Ascending aorta (tissue), 2 donors: ENCODE measurements around the gene JPH3. TPM values are rescaled to one million over a fixed set of nuclear protein-coding genes. Genes with fewer than 3 reads are reported as not detected.

ENCODE experiments used
- DNase-seq, 2 donors: peaks; one replicate each; pipeline ENCODE4 v3.0.0-alpha.2; 2019; ENCODE audit warnings: low spot score in 2 of 2
- H3K27ac ChIP-seq, 2 donors: fragments of 200-600 bp; sonication (generic); one replicate each; pipeline ENCODE4 v1.5.1; 2016 to 2017; ENCODE audit warnings: mild to moderate bottlenecking in 1 of 2
- H3K27me3 ChIP-seq: fragments of 200-600 bp; sonication (generic); one replicate; pipeline ENCODE4 v1.5.1; 2017
- H3K36me3 ChIP-seq, 2 donors: fragments of 200-600 bp; sonication (generic); one replicate each; pipeline ENCODE4 v1.5.1; 2016
- H3K4me1 ChIP-seq, 2 donors: fragments of 200-600 bp; sonication (generic); one replicate each; pipeline ENCODE4 v1.5.1; 2016 to 2017; ENCODE audit warnings: mild to moderate bottlenecking in 1 of 2
- H3K4me3 ChIP-seq, 2 donors: fragments of 200-600 bp; sonication (generic); one replicate each; pipeline ENCODE4 v1.5.1; 2016 to 2017; ENCODE audit warnings: mild to moderate bottlenecking in 1 of 2
- H3K9me3 ChIP-seq, 2 donors: fragments of 200-600 bp; sonication (generic); one replicate each; pipeline ENCODE4 v1.5.1; 2016
- intact Hi-C: fragments of 100-400 bp; cut with DNase I; formaldehyde crosslinking; loops from one replicate; pipeline ENCODE4 v1.15.1; 2023
- total RNA-seq: library from RNA; depleted of rRNA; stranded (reverse); fragments of >200 nt; gene quantifications from one replicate; pipeline ENCODE4 v1.1.0, GENCODE V29; 2016
- TF ChIP-seq, protein P1 (sequence below), 3 experiments: fragments of 200-600 bp in 2 of 3; fragments of 450-650 bp in 1 of 3; sonication (generic) in 2 of 3; IDR thresholded peaks; one replicate each; pipeline ENCODE4 v1.5.1; 2016 to 2019; ENCODE audit warnings: antibody characterized with exemption in 3 of 3, mild to moderate bottlenecking in 1 of 3, moderate library complexity in 1 of 3

The JPH3 gene
- total RNA-seq, 1 donor from 2014 or later = not detected

DNA sequence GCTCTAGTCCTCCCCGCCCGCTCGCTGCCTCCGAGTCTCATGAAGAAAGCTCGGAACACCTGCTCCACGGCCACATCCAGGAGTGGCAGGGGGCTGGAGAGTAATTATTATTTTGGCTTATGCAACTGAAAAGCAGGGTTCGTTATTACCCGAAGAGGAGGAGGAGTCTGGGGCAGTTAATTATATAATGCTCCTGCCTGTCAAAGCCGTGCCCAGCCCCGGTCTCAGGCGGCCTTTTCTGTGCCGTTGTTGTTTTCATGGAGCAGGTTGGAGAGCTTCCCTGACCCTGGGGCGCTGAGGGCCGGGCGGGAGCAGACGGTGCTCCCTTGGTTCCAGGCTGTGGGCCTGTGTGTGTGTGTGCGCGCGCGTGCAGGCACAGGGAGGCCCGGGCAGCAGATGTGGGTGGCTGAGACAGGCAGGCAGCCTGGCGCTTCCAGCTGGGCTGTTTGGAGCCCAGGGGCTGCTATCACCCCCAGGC lies 2.4 kb downstream of the JPH3 start:
- DNase-seq = no peak
- peaks cover 0 to 4% of the 10 kb centered on the region in 2 donors for H3K4me1 ChIP-seq
- no peaks in the 10 kb centered on the region for H3K36me3 ChIP-seq
- H3K27me3 ChIP-seq = peaks cover 22% of the 10 kb centered on the region
- intact Hi-C loops = no loop called here
- no peak overlapping the region for H3K27ac ChIP-seq
- H3K4me3 ChIP-seq = no peak overlapping the region
- TF ChIP-seq, protein P1, sequence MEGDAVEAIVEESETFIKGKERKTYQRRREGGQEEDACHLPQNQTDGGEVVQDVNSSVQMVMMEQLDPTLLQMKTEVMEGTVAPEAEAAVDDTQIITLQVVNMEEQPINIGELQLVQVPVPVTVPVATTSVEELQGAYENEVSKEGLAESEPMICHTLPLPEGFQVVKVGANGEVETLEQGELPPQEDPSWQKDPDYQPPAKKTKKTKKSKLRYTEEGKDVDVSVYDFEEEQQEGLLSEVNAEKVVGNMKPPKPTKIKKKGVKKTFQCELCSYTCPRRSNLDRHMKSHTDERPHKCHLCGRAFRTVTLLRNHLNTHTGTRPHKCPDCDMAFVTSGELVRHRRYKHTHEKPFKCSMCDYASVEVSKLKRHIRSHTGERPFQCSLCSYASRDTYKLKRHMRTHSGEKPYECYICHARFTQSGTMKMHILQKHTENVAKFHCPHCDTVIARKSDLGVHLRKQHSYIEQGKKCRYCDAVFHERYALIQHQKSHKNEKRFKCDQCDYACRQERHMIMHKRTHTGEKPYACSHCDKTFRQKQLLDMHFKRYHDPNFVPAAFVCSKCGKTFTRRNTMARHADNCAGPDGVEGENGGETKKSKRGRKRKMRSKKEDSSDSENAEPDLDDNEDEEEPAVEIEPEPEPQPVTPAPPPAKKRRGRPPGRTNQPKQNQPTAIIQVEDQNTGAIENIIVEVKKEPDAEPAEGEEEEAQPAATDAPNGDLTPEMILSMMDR (IDR thresholded peaks at IDR 0.05) = no peak
- H3K9me3 ChIP-seq = no peaks in the 10 kb centered on the region

DNA sequence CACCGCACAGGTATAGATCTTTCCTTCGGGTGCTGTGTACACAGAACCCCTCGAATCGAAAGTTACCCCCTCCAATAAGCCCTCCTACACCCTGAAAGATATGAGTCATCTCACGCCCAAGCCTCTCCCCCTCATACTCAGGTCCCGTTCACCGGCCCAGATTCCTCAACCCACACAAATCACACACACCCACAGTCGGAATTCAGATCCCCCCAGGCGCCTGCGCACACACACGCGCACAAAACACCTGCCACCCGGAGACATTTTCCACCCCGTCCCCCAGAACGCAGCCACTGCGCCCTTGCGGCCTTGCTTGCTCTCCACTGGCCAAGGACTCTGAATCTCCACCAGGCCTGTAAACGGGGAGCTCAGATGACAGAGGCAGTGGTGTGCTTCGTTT lies 4.9 kb downstream of the JPH3 start:
- H3K36me3 ChIP-seq = no peaks in the 10 kb centered on the region
- no peaks in the 10 kb centered on the region for H3K9me3 ChIP-seq
- DNase-seq = no peak
- H3K4me1 ChIP-seq = peaks cover 0 to 4% of the 10 kb centered on the region in 2 donors
- TF ChIP-seq, protein P1 (IDR thresholded peaks at IDR 0.05) = no peak
- H3K27me3 ChIP-seq = peaks cover 22% of the 10 kb centered on the region
- no peak overlapping the region for H3K4me3 ChIP-seq
- no peak overlapping the region for H3K27ac ChIP-seq
- intact Hi-C loops = no loop called here

DNA sequence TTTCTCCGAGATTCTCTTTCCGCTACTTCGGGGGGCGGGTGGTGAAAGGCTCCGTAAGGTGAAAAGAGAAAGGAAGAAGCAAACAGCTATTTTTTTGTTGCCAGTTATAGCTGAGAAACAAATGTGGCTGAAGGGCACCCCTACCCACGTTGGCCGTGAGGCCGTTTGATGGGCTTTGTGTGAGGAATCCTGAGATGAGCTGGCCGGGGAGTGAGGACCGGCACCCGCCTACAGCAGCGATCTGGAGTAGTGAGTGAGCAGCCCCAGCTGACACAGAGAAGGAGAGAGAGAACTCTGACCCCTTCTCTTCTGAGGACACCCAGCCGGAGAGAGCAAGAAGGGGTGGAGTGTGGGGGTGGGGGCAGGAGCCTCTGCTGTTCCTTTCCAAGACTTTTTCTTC lies 5.6 kb downstream of the JPH3 start:
- Histone ChIP-seq H3K27me3 (peaks cover 20% of the 10 kb centered on the region), H3K4me3 (no peak overlapping the region), H3K27ac (no peak overlapping the region), H3K9me3 (no peaks in the 10 kb centered on the region), H3K36me3 (no peaks in the 10 kb centered on the region), H3K4me1 (peaks cover 0 to 3% of the 10 kb centered on the region in 2 donors)
- intact Hi-C loops = no loop called here
- DNase-seq = no peak
- TF ChIP-seq, protein P1 (IDR thresholded peaks at IDR 0.05) = no peak

DNA sequence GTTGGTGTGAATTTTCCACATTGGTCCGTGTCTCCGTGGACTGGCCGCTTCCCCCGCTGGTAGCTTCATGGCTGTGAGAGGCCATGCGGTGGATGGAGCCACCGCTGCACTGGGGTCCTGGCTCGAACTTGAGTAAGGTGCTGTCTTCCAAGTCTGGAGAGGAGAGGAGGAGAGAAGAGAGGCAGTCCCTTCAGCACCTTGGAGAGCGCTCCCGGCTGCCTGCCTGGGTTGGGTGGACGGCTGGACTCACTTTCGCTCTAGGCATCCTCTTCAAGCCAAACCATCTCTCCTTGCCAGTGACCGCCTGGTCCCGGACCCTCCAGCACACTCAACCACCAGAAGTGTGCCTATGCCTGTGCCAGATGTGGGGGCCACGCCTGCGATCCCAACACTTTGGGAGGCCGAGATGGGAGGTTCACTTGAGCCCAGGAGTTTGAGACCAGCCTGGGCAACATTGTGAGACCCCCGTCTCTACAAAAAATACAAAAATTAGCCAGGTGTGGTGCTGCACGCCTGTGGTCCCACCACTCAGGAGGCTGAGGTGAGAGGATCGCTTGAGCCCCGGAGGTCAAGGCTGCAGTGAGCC lies 6.2 kb downstream of the JPH3 start:
- intact Hi-C loops = no loop called here
- no peak for DNase-seq
- Histone ChIP-seq H3K9me3 (no peaks in the 10 kb centered on the region), H3K27ac (no peak overlapping the region), H3K27me3 (peaks cover 14% of the 10 kb centered on the region), H3K4me1 (no peaks in the 10 kb centered on the region), H3K4me3 (no peak overlapping the region), H3K36me3 (no peaks in the 10 kb centered on the region)
- TF ChIP-seq, protein P1 (IDR thresholded peaks at IDR 0.05) = no peak

DNA sequence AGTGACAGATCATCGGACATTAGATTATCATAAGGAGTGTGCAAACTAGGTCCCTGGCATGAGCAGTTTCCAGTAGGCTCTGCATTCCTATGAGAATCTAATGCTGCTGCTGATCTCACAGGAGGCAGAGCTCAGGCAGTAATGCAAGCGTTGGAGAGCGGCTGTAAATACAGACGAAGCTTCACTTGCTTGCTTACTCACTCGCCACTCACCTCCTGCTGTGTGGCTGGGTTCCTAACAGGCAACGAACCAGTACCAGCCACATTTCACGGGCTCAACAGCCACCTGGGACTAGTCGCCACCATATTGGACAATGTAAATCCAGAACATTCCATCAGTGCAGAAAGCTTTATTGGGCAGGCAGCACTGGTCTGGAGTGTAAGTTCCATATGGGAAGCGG lies 7.7 kb downstream of the JPH3 start:
- no peak for DNase-seq
- Histone ChIP-seq H3K4me3 (no peak overlapping the region), H3K27ac (no peak overlapping the region), H3K27me3 (peaks cover 3% of the 10 kb centered on the region), H3K4me1 (no peaks in the 10 kb centered on the region), H3K36me3 (no peaks in the 10 kb centered on the region), H3K9me3 (no peaks in the 10 kb centered on the region)
- intact Hi-C loops = no loop called here
- TF ChIP-seq, protein P1 (IDR thresholded peaks at IDR 0.05) = no peak

DNA sequence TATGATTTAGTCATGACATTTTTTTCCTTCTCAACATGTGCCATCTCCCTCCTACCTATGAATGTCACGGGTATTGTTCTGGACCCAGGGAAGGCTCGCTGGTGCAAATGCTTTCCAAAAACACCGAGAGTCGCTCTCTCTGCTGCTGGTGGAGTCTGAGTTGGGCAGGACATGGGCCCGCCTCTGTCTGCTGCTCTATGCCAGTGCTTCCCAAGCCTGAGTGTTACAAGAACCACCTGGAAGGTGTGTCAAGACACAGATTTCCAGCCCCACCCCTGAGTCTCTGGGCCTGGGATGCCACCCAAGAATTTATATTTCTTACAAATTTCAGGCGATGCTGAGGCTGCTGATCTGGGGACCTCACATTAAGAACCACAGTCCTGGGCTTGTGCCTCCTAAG lies 9.1 kb downstream of the JPH3 start:
- Histone ChIP-seq H3K4me1 (no peaks in the 10 kb centered on the region), H3K9me3 (no peaks in the 10 kb centered on the region), H3K36me3 (no peaks in the 10 kb centered on the region), H3K27me3 (no peaks in the 10 kb centered on the region), H3K4me3 (no peak overlapping the region), H3K27ac (no peak overlapping the region)
- intact Hi-C loops = no loop called here
- TF ChIP-seq, protein P1 (IDR thresholded peaks at IDR 0.05) = no peak
- no peak for DNase-seq
